ENCODE data around the gene PRPF31. TPM values are rescaled to one million over a fixed set of nuclear protein-coding genes. Genes with fewer than 3 reads are reported as not detected.

The PRPF31 gene
- polyA plus RNA-seq, 1 experiment = 39.4 TPM

DNA sequence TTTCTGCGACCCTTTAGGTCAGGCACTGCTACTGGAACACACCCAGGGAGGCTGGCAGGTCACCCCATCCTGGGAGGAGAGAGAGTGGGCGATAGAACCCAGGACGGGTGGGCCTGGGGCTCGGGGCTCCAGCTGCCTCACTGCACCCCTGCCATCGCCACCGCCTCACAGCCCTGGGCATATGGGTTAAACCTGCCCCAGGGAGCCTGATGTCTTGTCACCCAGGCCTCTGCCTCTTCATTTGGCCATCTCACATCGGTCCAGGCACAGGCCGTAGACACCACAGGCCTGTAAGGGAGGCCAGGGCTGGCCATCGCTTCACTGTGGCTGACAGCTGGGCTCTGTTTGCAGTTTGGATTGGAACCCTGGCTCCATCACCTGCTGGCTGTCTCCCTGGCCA, 10.2 kb downstream of the PRPF31 start:
- CTCF ChIA-PET = no interaction called here
- no peak overlapping the region for H3K4me3 ChIP-seq (ENCODE audit: low read depth, low read length)
- POLR2A ChIA-PET = no interaction called here
- TF ChIP-seq, protein P1, sequence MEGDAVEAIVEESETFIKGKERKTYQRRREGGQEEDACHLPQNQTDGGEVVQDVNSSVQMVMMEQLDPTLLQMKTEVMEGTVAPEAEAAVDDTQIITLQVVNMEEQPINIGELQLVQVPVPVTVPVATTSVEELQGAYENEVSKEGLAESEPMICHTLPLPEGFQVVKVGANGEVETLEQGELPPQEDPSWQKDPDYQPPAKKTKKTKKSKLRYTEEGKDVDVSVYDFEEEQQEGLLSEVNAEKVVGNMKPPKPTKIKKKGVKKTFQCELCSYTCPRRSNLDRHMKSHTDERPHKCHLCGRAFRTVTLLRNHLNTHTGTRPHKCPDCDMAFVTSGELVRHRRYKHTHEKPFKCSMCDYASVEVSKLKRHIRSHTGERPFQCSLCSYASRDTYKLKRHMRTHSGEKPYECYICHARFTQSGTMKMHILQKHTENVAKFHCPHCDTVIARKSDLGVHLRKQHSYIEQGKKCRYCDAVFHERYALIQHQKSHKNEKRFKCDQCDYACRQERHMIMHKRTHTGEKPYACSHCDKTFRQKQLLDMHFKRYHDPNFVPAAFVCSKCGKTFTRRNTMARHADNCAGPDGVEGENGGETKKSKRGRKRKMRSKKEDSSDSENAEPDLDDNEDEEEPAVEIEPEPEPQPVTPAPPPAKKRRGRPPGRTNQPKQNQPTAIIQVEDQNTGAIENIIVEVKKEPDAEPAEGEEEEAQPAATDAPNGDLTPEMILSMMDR (IDR thresholded peaks at IDR 0.05; ENCODE audit: insufficient read depth, low read depth, low read length) = no peak
- H3K36me3 ChIP-seq (ENCODE audit: control insufficient read depth, insufficient read depth, low read length) = peaks cover 38% of the 10 kb centered on the region
- DNase-seq (ENCODE audit: low read depth) = no peak
- no peaks in the 10 kb centered on the region for H3K27me3 ChIP-seq (ENCODE audit: control insufficient read depth, insufficient read depth, low read length)

DNA sequence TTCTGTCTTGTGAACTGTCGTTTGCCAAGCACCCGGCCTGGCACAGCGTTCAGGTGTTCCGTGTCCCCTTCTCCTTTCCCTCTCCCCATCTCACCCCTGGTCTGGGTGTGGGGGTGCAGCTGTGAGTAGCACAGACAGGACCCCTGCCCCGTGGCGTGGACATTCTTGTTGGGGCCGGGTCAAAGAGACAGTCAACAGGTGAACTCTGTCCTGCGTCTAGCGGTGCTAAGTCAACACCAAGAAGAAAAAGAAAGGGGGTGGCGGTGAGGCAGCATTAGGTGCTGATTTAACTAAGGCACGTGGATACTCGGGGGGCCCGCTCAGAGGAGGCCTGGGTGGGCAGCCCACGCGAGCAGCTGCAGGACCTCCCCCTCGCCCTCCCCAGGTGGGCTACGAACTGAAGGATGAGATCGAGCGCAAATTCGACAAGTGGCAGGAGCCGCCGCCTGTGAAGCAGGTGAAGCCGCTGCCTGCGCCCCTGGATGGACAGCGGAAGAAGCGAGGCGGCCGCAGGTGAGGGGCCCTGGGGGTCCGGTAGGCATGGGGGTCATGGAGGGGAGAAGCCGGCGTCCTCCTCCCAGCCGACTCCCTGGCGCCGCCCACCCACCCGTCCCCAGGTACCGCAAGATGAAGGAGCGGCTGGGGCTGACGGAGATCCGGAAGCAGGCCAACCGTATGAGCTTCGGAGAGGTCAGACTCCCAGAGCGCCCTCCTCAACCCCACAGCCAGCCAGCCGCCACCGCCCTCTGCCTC, 12.3 kb downstream of the PRPF31 start:
- POLR2A ChIA-PET = no interaction called here
- CTCF ChIA-PET = no interaction called here

DNA sequence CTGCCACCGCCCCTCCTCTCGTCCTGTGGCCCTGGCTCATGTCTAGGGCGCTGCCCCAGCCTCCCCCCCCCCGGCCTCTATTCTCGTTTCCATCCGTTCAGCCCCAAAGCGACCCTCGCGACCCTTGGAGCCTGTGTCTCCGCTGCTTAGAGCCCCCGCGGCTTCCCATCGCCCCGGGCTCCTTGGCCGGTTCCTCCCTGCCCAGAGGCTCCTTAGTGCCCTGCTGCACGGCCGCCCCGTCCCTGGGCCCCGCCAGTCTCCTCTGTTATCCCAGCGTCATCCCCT, 12.8 kb downstream of the PRPF31 start:
- TF ChIP-seq, protein P1 (IDR thresholded peaks at IDR 0.05; ENCODE audit: insufficient read depth, low read depth, low read length) = no peak
- DNase-seq (ENCODE audit: low read depth) = no peak
- H3K27me3 ChIP-seq (ENCODE audit: control insufficient read depth, insufficient read depth, low read length) = no peaks in the 10 kb centered on the region
- H3K4me3 ChIP-seq (ENCODE audit: low read depth, low read length) = no peak overlapping the region
- CTCF ChIA-PET = no interaction called here
- POLR2A ChIA-PET = no interaction called here
- peaks cover 34% of the 10 kb centered on the region for H3K36me3 ChIP-seq (ENCODE audit: control insufficient read depth, insufficient read depth, low read length)

More for the DNA sequence above, 12.3 kb downstream of the PRPF31 start:
- Histone ChIP-seq H3K4me3 (ENCODE audit: low read depth, low read length) (no peak overlapping the region), H3K36me3 (ENCODE audit: control insufficient read depth, insufficient read depth, low read length) (peaks cover 35% of the 10 kb centered on the region), H3K27me3 (ENCODE audit: control insufficient read depth, insufficient read depth, low read length) (no peaks in the 10 kb centered on the region)
- TF ChIP-seq, protein P1 (IDR thresholded peaks at IDR 0.05; ENCODE audit: insufficient read depth, low read depth, low read length) = no peak
- DNase-seq (ENCODE audit: low read depth) = no peak

DNA sequence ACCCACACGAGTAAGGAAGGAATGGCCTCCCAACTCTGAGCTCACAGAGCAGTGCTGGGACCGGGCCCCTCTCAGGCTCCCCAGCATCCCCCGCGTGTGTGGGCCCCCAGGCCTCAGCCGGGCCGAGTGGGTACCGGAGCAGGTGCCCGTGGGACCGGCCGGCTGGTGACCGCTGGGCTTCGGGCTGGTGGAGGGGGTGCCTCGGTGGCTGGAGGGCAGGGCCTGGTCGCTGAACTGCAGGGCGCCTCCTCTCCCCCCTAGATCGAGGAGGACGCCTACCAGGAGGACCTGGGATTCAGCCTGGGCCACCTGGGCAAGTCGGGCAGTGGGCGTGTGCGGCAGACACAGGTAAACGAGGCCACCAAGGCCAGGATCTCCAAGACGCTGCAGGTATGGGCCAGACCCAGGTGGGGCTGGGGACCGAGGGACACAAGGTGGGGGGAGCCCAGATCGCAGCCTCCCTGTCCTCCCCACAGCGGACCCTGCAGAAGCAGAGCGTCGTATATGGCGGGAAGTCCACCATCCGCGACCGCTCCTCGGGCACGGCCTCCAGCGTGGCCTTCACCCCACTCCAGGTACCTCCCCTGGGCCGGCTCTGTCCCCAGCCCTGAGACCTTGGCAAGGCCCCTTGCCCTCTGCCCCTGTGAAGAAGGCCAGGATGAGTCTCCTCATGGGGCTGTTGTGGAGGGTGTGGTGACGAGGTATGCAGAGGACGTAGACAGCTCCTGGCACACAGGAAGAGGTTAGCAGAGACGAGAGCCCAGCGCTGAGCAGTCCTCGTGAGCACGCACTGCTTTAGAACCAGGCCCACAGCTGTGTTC, 13.5 kb downstream of the PRPF31 start:
- ChIA-PET POLR2A (no interaction called here), CTCF (no interaction called here)
- TF ChIP-seq, protein P1 (IDR thresholded peaks at IDR 0.05; ENCODE audit: insufficient read depth, low read depth, low read length) = no peak
- Histone ChIP-seq H3K27me3 (ENCODE audit: control insufficient read depth, insufficient read depth, low read length) (no peaks in the 10 kb centered on the region), H3K4me3 (ENCODE audit: low read depth, low read length) (no peak overlapping the region), H3K36me3 (ENCODE audit: control insufficient read depth, insufficient read depth, low read length) (peaks cover 29% of the 10 kb centered on the region)
- DNase-seq (ENCODE audit: low read depth) = no peak

DNA sequence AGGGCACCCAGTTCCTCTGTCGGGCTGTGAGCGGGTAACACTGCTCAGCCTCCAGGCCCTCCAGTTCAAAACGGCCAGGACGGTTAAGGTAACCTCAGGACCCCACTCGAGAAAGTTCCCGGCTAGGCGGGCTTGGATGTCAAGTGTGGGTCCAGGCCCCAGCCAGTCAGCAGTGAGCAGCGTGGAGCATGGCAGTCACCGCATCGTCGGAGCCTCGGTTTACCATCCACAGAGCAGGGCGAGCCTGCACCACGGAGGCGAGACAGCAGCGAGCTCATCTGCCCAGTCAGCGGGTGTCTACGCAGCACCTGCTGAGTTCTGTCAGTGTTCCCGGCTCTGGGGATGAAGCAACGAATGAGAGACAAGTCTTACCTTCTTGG, 14.1 kb downstream of the PRPF31 start:
- ChIA-PET POLR2A (interaction anchor here (0.6 kb wide), 1 partner anchor 1047 kb away, joined by 3 read pairs; no protein-coding TSS in a partner anchor), CTCF (no interaction called here)
- Histone ChIP-seq H3K27me3 (ENCODE audit: control insufficient read depth, insufficient read depth, low read length) (no peaks in the 10 kb centered on the region), H3K4me3 (ENCODE audit: low read depth, low read length) (no peak overlapping the region), H3K36me3 (ENCODE audit: control insufficient read depth, insufficient read depth, low read length) (peaks cover 27% of the 10 kb centered on the region)
- TF ChIP-seq, protein P1 (IDR thresholded peaks at IDR 0.05; ENCODE audit: insufficient read depth, low read depth, low read length) = no peak
- DNase-seq (ENCODE audit: low read depth) = no peak

Measured in BJ (cell line).